Measurements from ENCODE around the gene CACNA2D3. TPM values are rescaled to one million over a fixed set of nuclear protein-coding genes. Genes with fewer than 3 reads are reported as not detected.
A peak's percentile ranks its signal among the peaks of the same experiment; 100 is the strongest.

CACNA2D3 gene
- polyA plus RNA-seq, 12 donors, result 1.3 to 4.9 (median 3.1) TPM; not detected in 2

DNA sequence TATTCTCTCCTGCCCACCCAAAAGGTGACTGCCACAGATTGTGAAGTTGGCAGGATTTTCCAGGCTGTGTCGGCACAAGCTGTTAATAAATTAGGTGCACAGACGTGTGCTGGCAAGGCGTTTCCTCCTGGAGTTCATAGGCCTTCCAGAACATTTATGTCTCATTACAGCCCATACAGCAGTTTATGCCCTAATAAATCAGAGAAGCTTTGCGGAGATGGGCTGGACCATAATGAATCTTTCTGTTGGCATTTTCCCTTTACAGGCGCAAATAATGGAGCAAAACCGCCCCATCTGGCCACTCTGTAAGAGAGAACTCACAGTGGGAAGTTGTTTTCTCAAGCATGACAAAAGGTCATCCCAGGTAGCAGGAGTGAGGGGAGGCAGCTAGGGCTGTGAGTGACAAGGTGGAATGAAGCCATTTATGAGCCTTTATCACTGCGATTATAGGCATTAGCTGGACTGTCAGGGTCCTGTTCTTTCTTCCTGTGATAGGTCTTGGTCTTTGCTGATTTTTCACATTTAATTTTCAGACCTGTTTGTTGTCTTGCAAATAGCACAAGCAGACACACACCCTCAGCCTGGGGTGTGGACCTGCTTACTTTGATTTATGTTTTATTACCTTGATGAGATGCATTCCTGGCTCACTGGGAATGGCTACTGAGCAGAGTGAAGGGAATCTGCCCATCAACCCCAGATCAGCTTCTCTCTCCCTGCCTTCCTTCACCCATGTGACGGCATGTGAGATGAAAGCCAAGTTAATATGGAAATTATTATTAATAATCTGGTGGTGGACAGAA, 548.0 kb downstream of the CACNA2D3 start:
- DNase-seq, result no peak

DNA sequence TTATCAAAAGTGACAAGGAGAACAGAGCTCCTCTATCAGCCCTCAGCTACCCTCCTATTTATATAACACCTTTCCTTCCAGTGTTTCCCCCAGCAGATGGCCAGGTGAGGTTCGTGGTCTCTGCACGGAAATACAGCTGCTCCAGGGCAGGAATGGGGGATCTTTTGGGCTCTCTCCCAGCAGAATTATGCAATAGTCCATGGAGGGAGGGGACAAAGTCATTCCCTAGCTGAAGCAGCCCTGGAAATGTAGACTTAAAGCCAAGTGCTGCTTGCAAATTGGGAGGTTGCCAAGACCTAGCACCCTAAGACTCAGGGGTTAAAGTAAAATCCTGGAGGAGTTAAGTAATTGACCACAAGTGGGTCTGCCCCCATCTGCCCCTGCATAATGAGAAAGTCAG, 549.2 kb downstream of the CACNA2D3 start:
- no peak for DNase-seq

DNA sequence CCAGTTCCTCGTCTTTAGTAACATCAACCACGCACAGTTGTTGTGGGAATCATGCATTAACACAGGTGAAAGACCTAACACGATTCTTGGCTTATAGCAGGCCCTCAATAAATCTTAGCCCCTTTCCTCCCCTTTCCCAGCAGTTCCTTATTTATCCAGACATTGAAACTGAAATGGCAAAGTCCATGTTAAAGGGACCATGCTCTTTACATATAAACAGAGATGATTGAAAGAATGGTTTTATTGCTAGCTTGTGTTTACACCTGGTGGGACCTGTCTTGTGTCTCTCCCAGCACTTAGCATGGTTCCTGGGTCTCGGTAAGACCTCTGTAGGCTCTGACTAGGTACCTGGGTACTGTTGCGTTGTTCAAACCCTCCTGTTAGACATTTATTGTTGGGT, 553.7 kb downstream of the CACNA2D3 start:
- no peak for DNase-seq

DNA sequence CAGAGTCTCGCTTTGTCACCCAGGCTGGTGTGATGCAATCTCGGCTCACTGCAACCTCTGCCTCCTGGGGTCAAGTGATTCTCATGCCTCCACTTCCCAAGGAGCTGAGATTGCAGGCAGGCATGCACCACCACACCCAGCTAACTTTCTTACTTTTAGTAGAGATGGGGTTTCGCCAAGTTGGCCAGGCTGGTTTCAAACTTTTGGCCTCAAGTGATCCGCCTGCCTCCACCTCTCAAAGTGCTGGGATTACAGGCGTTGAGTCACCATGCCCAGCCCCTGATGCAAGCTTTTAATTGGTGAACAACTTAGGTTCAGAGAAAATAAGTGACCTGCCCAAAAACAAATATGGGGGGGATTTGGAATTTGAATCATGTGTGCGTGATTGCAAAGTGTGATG, 559.4 kb downstream of the CACNA2D3 start:
- DNase-seq, result no peak

DNA sequence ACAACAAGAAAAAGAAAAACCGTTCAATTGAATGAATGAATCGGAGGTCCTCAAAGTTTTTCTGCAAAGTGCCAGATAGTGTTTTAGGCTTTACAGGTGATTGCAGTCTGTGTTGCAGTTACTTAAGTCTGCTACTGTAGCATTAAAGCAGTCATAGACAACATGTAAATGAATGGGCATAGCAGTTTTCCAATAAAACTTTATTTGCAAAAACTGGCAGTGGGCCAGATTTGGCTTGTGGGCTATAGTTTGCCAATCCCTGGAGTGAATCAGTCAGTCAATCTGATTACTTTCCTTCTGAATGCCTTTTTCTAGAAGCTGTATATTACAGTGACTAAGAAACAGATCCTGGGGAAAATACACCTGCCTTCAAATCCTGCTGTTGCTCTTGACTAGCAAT, 562.9 kb downstream of the CACNA2D3 start:
- DNase-seq, result no peak

DNA sequence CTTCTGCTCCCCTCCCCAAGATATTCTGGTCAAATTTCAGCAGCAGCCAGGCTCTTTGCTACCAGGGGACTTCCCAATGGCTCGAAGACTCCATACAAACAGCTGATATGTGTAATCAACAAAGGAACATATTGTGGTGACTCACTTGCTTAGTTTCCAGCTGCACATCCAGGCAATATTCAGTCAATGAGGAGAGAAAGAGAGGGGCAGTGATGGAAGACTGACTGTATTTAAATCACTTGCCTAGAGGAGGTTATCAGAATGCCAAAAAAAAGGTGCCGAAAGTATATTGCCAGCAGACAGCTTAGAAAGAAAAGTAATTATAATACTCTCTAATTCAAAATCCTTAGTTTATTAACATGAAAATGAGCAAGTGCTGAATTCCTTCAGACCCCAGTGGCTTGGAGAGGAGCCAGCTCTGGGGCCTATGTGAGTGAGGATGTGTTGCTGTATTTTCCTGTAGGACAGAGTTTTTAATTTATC, 569.0 kb downstream of the CACNA2D3 start:
- DNase-seq, result peak; percentile 48

DNA sequence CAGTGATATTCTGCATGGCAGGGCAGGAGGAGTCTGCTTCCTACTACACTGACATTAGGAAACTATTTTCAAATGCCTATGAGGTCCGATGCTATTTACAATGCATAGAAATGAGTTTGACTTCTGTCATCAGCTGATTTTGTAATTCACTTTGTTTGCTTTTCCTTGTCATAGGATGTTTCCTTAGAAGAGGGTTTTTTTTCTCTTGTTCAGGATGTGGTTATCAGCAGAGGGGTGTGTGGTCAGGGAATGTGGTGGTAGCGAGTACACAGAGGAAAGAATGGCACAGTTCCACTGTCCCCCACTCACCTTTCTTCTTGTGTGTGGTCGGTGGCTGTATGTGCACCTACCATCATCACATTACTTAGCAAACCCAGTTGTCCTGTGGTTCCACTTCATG, 574.0 kb downstream of the CACNA2D3 start:
- no peak for DNase-seq

DNA sequence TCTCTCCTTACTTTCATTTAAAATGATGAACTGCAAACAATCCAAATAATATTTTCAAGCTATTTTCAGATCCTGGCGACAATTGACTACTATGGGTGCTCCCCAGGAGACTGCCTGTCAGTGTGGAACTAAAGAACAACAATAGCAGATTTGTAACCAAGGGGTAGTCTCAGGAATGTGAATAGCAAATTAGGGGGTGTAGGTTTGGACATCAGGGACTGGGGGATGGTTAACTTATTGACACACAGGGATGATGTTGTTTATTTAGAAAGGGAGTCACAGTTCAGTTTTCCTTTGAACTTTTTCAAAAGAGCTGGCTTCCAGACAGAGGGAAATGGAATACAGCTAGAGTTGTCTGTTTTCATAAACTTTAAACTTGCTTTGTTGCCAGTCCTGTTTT, 575.7 kb downstream of the CACNA2D3 start:
- DNase-seq, result no peak

DNA sequence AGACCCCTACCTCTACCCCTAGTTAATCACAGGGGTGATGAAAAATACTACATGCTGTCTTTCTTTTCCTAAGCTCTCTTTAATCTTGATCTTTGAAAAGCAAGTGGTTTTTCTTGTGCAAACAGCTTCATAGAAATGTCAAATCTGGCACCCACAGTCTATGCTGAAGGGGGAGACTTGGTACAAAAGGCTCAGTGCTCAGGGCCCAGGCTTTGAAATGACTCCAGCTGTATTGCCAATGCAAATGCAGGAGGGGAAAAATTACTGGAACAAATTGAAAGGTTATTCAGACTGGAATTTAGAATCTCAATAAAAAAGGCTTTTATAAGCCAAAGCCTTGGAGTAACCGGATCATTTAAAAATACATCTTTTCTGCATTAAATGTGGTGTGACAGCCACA, 581.6 kb downstream of the CACNA2D3 start:
- no peak for DNase-seq

DNA sequence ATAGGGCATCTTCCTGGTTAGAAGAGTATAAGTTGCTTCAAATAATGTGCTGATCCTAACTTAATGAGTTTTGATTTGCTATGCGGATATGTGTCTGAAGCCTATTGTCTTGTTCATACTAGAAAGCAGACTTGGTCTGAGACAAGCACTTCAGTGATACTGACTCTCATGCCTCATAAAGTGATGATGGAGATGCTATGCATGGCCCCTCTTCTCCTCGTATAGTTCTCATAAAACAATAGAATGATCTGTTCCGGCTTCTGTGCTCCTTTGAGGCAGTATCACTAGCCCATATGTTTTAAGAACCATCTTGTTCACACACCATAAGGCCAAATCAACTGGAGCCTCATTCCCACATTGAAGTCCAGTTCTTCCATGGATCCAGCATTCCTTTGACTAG, 583.4 kb downstream of the CACNA2D3 start:
- no peak for DNase-seq

DNA sequence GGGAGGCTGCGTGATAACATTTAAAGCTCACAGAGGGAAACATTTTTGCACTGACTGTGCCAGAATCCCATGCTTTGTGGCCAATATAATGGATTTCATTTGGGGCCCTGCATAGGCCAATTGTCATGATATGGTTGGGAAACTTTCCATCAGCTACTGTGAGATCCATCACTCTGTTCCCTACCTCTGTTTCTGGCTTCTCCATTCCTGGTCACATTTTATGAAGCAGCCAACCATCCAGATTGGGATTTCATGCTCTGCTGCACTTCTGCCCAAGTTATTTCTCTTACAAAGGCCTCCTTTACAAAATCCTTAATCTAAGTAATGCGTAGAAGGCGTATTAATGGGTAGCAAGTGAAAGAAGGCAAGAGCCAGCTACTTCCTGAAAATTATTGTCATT, 584.4 kb downstream of the CACNA2D3 start:
- no peak for DNase-seq

DNA sequence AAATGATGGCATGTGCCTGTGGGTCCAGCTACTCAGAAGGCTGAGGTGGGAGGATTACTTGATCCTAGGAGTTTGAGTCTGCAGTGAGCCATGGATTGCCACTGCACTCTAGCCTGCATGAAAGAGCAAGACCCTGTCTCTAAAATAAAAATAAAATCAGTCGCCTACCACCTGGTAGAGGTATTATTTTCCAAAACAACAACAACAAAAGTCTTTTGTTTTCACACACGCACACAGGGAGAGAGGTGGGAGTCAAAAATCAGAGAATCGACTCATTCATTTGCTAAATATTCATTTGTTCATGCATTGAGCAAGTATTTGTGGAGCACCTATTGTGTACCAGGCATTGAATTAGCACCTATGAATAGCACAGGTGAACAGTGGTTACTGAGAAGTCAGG, 587.4 kb downstream of the CACNA2D3 start:
- no peak for DNase-seq

DNA sequence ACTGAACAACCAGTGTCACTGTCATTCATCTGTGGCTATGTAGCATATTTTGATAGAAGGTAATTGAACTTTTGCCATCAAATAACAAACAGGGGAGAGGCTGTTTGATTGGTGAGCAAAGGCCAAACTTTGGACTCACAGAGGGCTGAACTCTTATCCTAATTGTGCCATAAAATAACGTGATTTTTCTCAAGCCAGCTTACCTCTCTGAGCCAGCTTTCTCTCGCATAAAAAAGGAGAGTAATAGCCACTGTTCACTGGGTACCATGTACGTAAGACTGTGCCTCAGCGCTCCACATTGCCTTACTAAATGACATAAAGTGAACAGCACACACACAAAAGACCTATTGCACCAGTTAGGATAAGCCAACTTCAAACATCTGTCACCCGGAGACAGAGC, 588.6 kb downstream of the CACNA2D3 start:
- DNase-seq, result no peak

DNA sequence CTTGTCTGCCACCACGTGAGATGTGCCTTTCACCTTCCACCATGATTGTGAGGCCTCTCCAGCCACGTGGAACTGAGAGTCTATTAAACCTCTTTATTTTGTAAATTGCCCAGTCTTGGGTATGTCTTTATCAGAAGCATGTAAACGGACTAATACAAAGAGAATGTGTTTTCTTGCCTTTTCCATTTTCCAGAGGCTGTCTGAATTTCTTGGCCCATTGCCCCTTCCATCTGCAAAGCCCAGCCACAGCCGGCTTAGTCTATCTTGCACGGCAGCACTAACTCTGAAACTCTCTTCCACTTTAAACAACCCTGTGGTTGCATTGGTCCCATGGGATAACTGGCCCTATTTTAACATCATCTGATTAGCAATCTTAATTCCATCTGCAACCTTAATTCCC, 590.2 kb downstream of the CACNA2D3 start:
- DNase-seq, result peak; percentile 63

DNA sequence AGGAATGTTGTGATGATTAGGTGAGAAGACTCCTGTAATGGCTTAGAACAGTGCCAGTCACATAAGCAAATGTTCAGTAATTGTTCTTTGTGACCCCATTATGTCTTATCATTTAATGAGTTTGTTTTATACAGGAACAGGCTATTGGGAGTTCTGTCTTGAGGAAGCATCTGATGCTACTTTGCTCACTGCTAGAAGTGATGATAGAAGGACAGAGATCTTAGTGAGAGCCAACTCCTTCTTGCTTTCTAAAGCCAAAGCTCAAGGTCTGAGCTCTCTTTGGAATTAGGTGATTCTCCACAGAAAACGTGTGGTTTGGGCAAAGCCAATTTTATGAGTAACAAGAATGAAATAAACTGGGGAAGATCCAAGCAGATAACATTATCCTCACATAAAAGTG, 590.7 kb downstream of the CACNA2D3 start:
- DNase-seq, result no peak

DNA sequence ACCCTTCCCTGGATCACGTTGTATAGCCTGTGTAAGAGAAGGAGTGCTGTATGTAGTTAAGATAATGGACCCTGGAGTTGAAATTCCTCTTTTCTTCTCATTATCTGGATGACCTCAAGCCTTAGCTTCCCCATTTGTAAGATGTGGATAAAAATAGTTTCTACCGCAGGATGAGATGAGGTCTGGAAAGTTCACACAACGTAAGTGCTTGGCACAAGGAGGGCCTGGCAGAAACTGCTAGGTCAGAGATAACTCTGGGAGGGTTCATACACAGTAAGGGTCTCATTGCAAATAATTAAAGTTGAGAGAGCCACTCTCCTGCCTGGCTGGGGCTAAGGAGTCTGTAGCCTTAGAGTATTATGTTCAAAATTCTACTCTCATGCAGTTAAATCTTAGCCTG, 591.1 kb downstream of the CACNA2D3 start:
- no peak for DNase-seq

DNA sequence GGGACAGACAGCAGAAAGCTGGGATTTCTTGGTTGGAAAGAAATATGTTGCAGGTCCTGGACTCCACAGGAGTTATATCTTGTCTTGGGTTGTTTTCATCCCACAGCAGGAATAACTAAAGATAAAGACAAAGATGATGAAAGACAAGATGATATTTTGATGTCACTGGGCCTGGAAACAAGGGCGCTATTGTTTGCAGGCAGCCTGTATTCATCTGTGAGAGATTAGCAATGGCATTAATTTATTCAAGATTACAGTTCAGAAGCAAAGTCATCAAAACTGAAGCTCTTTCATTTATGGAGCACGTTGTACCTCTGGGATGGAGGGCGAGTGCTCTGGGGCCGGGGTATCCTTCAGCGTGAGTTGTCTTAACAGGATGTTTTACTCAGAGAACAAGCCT, 591.7 kb downstream of the CACNA2D3 start:
- DNase-seq, result no peak

DNA sequence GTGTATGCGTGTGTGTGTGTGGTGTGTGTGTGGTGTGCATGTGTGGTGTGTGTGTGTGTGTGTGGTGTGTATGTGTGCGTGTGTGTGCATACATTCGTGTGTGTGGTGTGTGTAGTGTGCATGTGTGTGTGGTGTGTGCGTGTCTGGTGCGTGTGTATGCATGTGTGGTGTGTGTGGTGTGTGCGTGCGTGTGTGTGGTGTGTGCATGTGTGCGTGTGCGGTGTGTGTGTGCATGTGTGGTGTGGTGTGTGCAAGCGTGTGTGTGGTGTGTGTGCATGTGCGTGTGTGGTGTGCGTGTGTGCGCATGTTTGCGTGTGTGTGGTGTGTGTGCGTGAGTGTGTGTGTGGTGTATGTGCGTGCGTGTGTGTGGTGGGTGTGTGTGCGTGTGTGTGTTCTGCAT, 595.2 kb downstream of the CACNA2D3 start:
- no peak for DNase-seq

DNA sequence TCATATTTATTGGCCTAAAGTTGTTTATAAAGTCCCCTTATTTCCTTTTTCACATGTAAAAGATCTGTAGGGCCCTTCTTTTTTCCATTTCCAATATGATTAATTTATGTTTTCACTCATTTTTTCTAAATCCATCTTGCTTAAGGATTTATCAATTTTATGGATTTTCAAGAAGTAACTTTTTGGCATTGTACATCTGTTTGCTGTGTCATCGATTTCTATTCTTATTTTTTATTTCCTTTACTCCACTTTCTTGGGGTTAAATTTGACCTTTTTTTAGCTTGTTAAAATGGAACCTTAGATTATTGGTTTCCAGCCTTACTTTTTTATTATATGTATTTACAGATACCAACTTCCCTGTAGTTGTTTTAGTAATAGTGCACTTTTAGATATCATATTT, 597.6 kb downstream of the CACNA2D3 start:
- DNase-seq, result no peak

DNA sequence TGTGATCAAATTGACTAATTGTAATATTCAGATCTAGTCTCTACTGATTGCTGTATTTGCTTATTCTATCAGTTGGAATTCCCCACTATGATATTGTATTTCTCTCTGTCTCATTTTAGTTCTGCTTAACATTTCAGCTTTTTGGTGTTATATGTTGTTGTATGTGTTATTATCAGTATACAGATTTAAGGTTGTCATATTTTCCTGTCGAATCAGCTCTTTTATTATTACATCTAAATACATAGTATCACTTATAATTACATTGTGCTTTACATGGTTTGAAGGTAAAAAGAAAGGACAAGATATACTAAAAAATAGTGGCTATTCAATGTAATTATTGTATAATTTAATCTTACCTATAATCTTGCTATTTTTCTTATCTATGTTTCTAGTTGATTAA, 598.3 kb downstream of the CACNA2D3 start:
- no peak for DNase-seq

DNA sequence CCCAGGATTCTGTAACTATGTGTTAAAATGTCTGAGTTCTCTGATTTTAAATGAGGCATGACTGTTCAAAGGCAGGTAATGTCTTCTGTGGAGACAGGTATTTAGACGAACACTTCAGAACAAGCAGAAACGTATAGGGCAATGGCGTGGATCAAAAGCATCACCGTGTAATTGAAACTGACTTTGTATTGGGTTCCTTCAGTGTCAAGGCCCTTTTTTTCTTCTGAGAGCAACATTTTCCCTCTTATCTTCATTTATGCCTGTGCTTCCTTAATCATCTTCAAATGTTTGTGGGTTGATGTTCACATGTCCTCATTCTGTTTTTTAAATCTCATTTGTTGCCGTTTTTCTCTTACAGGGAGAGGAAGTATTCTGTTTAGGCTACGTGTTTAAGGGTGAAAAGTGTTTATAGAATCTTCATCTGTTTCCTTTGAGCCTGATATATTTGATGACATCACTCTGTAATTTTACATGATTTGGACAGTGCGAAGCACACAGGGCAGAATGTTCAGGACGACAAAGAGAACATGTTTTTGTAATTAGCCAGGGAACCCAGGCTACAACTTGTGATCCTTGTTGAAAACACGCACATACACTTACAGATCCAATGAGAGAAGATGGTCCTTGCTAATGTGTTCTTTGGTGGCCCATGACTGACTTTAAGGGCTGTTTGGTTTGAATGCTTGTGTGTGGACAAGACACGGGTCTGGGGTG, 609.5 kb downstream of the CACNA2D3 start:
- no peak for DNase-seq

DNA sequence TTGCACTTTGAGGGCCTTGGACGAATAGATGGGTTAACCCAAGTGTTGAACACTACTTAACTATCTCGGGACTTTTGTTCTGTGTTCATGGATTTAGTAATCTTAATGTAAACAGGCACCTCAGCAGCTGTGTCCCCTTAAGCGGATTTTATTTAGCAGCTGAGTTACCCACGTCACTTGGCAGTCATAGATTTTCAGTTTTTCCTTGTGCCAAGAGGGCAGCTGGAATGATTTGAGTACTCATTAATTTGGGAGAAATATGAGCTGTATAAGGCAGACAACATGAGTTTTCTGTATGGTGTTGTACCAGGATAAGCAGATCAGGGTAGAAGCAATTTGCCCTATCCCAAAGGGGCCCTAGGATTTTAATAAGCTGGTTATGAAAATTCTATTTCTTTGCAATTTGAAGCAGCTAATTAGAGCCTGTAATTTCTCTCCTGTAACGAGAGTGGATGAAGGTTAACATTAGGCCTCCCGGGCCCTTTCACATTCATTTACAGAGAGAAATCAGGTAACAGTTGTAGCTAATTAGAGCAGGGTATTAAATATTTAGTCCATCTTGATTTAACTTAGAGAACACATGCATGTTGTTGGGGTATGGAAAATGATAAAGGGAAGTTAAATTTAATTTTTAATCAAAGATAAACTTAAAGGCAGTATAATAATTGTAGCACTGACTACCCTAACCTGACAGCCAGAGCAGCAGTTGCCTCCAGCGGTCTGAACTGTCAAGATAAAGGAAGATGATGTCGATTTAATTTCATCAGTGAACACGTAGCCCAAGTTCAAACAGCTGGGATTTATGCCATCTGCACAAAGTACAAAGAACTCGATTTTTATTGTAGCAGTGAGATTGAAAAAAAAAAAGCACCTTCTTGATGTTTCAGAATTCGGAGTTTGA, 611.0 kb downstream of the CACNA2D3 start:
- peak; percentile 32 for DNase-seq

Data from muscle of arm (tissue), 12 donors.